CD4-positive, CD25-positive, alpha-beta regulatory T cell (primary cell): ENCODE measurements around the gene MITF. TPM values are rescaled to one million over a fixed set of nuclear protein-coding genes. Genes with fewer than 3 reads are reported as not detected.
"Not testable (repeated sequence)": the region's sequence is repeated elsewhere in the genome, so short reads cannot be mapped to it uniquely, and the experiment has no call there.

Experiments used
- ATAC-seq, 2 donors: fragments of 150-1000 bp; cut with Tn5 transposase; one replicate each; pipeline ENCODE4 v1.10.0; 2021; ENCODE audit warnings: low read depth in 2 of 2, moderate number of reproducible peaks in 2 of 2, moderate library complexity in 1 of 2
- DNase-seq, 3 donors: peaks; one replicate each; pipeline versions ENCODE4 v3.0.0 to v3.0.0-alpha.2; 2012 to 2022; ENCODE audit warnings: mixed read lengths in 1 of 3
- H3K27ac ChIP-seq: one replicate; pipeline ENCODE4 v1.7.0; 2013; ENCODE audit warnings: mild to moderate bottlenecking, low read length; ENCODE audit not compliant: insufficient read depth, poor library complexity, severe bottlenecking
- H3K27me3 ChIP-seq: one replicate; pipeline ENCODE4 v1.7.0; 2013; ENCODE audit warnings: low read length; ENCODE audit not compliant: control insufficient read depth, insufficient read depth
- H3K36me3 ChIP-seq: one replicate; pipeline ENCODE4 v1.7.0; 2013; ENCODE audit warnings: mild to moderate bottlenecking, low read length, moderate library complexity; ENCODE audit not compliant: control insufficient read depth, insufficient read depth
- H3K4me1 ChIP-seq: 2 replicates; pipeline ENCODE4 v1.7.0; 2013; ENCODE audit warnings: mild to moderate bottlenecking, low read length; ENCODE audit not compliant: insufficient read depth, control insufficient read depth, poor library complexity, severe bottlenecking
- H3K4me3 ChIP-seq: one replicate; pipeline ENCODE4 v1.7.0; 2013; ENCODE audit warnings: low read depth, mild to moderate bottlenecking, low read length, moderate library complexity
- H3K9me3 ChIP-seq, 2 experiments: 1 replicate in 1 of 2; 2 replicates in 1 of 2; pipeline ENCODE4 v1.7.0; 2013; ENCODE audit warnings: low read length in 2 of 2, mild to moderate bottlenecking in 1 of 2, moderate library complexity in 1 of 2; ENCODE audit not compliant: control insufficient read depth in 2 of 2
- H3K27ac Mint-ChIP-seq, 3 donors: one replicate each; pipeline ENCODE4 v1.8.0; 2020 to 2022; ENCODE audit warnings: mild to moderate bottlenecking in 3 of 3, mixed read lengths in 3 of 3, moderate library complexity in 2 of 3
- H3K27me3 Mint-ChIP-seq: one replicate; pipeline ENCODE4 v1.8.0; 2022; ENCODE audit warnings: mild to moderate bottlenecking, mixed read lengths
- H3K36me3 Mint-ChIP-seq: one replicate; pipeline ENCODE4 v1.8.0; 2020; ENCODE audit warnings: mixed read lengths
- H3K4me1 Mint-ChIP-seq, 4 donors: one replicate each; pipeline ENCODE4 v1.8.0; 2020 to 2022; ENCODE audit warnings: mixed read lengths in 4 of 4, mild to moderate bottlenecking in 1 of 4
- H3K4me3 Mint-ChIP-seq, 4 donors: one replicate each; pipeline ENCODE4 v1.8.0; 2020 to 2022; ENCODE audit warnings: mild to moderate bottlenecking in 4 of 4, mixed read lengths in 4 of 4, moderate library complexity in 3 of 4
- H3K9me3 Mint-ChIP-seq, 7 donors: one replicate each; pipeline ENCODE4 v1.8.0; 2020 to 2022; ENCODE audit warnings: mixed read lengths in 7 of 7, mild to moderate bottlenecking in 3 of 7, moderate library complexity in 2 of 7
- polyA plus RNA-seq, 4 donors: library from polyadenylated mRNA; unstranded; fragments of 300-500 nt; fragmentation: Illumina TruSeq; gene quantifications; one replicate each; pipeline ENCODE4 v1.2.3, GENCODE V29; 2021
- total RNA-seq: library from RNA; stranded (reverse); gene quantifications from one replicate; pipeline ENCODE4 v1.2.3, GENCODE V29; 2022

The MITF gene
- total and polyA plus RNA-seq, 5 donors from 2014 or later, result 0.44 TPM; not detected in 4

DNA sequence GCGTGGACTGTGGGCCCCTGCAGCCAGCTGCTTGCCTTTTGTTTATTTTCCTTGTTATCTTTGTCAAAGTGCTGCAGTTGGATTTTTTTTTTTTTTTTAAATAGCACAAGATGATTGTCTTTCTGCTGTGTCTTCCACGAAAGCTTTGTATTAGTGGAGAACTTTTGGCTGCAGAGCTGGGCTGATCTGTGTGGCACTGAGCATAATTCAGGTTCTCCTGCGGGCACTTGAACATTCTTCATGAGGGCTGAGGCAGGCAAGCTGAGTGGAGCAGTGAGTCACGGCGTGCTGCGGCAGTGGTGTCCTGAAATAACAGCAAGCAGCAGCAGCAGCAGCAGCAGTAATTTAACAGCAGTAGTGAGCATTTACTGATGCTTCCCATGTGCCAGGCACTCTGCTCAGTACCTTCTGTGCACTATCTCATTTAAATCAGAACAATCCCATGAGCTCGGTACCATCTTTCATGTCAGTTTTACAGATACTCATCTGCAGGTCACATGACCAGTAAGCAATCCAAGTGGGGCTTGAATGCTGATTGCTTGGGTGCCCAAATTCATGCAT lies 45.8 kb downstream of the MITF start:
- Histone ChIP-seq H3K27ac (no peak overlapping the region), H3K9me3 (no peaks in the 10 kb centered on the region), H3K4me3 (no peak overlapping the region), H3K27me3 (no peaks in the 10 kb centered on the region), H3K36me3 (no peaks in the 10 kb centered on the region), H3K4me1 (no peaks in the 10 kb centered on the region)
- no peak overlapping the region for H3K27ac Mint-ChIP-seq
- H3K36me3 Mint-ChIP-seq, result no peaks in the 10 kb centered on the region
- H3K4me3 Mint-ChIP-seq, result no peak overlapping the region
- no peaks in the 10 kb centered on the region for H3K27me3 Mint-ChIP-seq
- no peaks in the 10 kb centered on the region for H3K4me1 Mint-ChIP-seq
- peaks cover 0 to 4% (median 0%) of the 10 kb centered on the region in 7 donors for H3K9me3 Mint-ChIP-seq
- DNase-seq (no peak), ATAC-seq (no peak)

DNA sequence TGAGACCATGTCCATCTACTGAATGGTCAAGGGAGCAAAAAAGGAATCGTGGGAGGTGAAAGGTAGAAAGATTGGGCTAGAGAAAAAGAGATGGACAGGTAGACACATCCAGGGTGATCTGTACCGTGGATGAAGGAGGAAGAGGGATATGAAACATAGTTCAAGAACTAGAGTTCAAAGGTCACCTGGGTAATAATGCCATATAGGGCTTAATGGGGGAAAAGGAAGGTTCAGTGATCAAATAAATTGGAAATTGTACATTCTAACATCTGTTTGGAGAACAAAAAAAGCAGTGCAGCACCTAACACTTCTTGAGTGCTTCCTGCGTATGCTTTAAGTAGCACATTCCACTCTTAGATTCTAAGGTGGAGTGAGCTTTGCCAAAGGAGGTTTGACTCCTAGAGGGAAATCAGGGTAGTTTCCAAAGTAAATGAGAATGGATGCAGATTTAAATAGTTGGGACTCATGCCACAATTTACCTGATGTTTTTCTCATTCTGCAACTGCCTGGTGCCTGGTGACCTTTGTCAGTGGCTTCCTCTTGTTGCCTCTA lies 46.6 kb downstream of the MITF start:
- H3K27ac ChIP-seq, result no peak overlapping the region
- H3K36me3 Mint-ChIP-seq, result no peaks in the 10 kb centered on the region
- DNase-seq, result no peak
- no peak overlapping the region for H3K4me3 ChIP-seq
- H3K4me1 ChIP-seq, result no peaks in the 10 kb centered on the region
- peaks cover 0 to 4% (median 0%) of the 10 kb centered on the region in 7 donors for H3K9me3 Mint-ChIP-seq
- no peaks in the 10 kb centered on the region for H3K27me3 Mint-ChIP-seq
- H3K4me3 Mint-ChIP-seq, result no peak overlapping the region
- no peak for ATAC-seq
- no peaks in the 10 kb centered on the region for H3K27me3 ChIP-seq
- no peaks in the 10 kb centered on the region for H3K36me3 ChIP-seq
- no peaks in the 10 kb centered on the region for H3K4me1 Mint-ChIP-seq
- H3K9me3 ChIP-seq, result no peaks in the 10 kb centered on the region
- H3K27ac Mint-ChIP-seq, result no peak overlapping the region

DNA sequence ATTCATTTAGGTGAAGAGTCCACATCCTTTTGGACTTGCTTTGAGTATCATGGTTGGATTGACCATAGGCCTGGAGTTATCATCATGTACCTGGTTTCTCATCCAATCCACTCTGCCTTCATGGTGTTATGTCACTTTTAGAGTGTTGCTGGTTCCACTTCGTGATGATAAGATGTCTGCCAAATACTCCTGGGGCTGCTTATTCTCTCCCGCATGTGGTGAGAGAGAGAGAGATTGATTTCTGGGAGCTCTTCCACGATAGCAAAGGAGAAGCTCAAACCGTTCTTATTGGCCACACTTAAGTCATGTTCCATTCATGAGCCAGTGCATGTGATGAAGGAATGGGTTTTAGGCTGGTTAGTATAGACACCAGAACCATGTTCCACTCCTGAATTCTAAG lies 47.6 kb downstream of the MITF start:
- Histone ChIP-seq H3K9me3 (no peaks in the 10 kb centered on the region), H3K4me3 (no peak overlapping the region), H3K36me3 (no peaks in the 10 kb centered on the region), H3K27me3 (no peaks in the 10 kb centered on the region), H3K4me1 (no peaks in the 10 kb centered on the region), H3K27ac (no peak overlapping the region)
- ATAC-seq (no peak), DNase-seq (no peak)
- Mint-ChIP-seq H3K27ac (no peak overlapping the region), H3K36me3 (no peaks in the 10 kb centered on the region), H3K9me3 (peaks cover 0 to 4% (median 0%) of the 10 kb centered on the region in 7 donors), H3K27me3 (peaks cover 3% of the 10 kb centered on the region), H3K4me1 (no peaks in the 10 kb centered on the region), H3K4me3 (no peak overlapping the region)

DNA sequence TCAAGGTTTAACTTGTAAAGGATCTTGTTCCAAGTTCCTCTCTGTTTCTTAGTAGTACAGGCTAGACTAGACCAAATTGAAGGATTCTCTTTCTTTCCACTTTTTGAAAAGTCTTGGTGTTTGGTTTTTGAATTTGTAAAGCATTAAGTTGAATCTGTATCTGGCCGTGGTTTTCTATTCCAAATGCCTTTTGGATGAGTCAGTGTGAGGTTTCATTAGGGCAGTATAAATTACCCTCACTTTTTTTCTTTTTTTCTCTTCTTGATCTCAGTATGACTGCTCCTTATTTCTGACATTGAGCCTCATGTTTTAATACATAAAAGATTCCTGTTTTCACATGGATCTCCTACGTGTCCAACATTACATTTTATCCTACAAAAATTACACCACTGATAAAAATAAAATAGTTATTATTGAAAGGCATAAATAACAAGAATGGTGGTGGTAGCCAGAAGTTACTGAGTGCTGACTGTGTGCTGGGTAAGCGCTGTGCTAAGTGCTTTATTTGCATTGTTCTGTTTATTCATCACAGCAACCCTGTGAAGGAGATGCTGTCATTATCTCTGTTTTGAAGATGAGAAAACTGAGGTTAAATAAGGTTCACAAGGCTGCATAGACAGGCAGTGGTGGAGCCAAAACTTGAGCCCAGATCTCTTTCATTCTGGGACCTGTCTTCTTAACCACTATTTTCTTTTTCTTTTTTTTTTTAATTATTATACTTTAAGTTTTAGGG lies 48.3 kb downstream of the MITF start:
- DNase-seq (no peak), ATAC-seq (no peak)
- Mint-ChIP-seq H3K36me3 (no peaks in the 10 kb centered on the region), H3K27me3 (peaks cover 4% of the 10 kb centered on the region), H3K27ac (no peak overlapping the region), H3K4me3 (no peak overlapping the region), H3K9me3 (peaks cover 0 to 4% (median 0%) of the 10 kb centered on the region in 7 donors), H3K4me1 (no peaks in the 10 kb centered on the region)
- Histone ChIP-seq H3K4me3 (no peak overlapping the region), H3K27ac (no peak overlapping the region), H3K36me3 (no peaks in the 10 kb centered on the region), H3K4me1 (no peaks in the 10 kb centered on the region), H3K27me3 (no peaks in the 10 kb centered on the region), H3K9me3 (no peaks in the 10 kb centered on the region)

DNA sequence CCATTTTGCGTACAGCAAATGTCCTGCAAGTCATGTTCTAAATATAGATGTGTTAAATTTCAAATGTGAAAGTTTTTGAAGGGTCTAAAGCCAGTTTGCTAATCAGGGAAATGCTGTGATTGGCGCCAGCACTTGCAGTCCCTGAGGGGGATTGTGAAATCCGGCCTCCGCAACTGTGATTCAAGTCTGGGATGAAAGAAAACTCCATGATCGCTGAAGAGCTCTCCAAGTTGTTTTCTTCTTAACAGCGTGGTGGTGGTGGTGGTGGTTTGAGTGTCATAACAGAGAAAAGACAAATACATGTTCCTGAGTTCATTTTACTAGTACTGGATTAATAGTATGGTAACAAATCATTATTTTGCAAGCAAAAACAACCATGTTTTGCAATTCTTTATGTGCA lies 51.8 kb downstream of the MITF start:
- no peak overlapping the region for H3K4me3 ChIP-seq
- Mint-ChIP-seq H3K9me3 (peaks cover 0 to 3% (median 0%) of the 10 kb centered on the region in 7 donors), H3K27me3 (peaks cover 4% of the 10 kb centered on the region), H3K4me1 (no peaks in the 10 kb centered on the region), H3K4me3 (no peak overlapping the region), H3K36me3 (no peaks in the 10 kb centered on the region), H3K27ac (no peak overlapping the region)
- H3K27me3 ChIP-seq, result no peaks in the 10 kb centered on the region
- no peak for DNase-seq
- no peaks in the 10 kb centered on the region for H3K36me3 ChIP-seq
- no peak for ATAC-seq
- H3K4me1 ChIP-seq, result no peaks in the 10 kb centered on the region
- H3K27ac ChIP-seq, result no peak overlapping the region
- H3K9me3 ChIP-seq, result no peaks in the 10 kb centered on the region

DNA sequence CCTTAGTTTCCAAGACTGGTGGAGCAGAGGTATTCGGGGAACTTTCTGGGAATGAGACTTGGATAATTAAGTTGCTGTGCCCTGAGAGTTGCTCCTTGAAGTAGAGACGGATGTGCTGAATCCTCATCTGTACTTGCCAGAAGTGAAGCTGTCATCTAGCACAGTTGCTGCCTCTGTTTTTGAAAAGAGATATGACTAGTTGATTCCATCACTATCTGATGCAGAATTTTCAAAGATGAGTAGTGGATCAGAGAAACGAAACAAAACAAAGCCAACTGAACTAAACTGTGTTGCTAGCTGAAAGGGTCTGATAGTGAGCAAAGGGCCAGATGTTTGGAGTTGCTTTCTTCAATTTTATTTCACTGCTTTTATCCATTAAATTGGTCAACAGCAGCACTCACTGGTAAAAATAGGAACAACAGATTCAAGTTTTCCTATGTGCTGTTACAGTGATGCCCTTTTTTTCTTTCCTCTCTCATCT lies 52.7 kb downstream of the MITF start:
- Mint-ChIP-seq H3K4me3 (no peak overlapping the region), H3K27me3 (peaks cover 4% of the 10 kb centered on the region), H3K4me1 (no peaks in the 10 kb centered on the region), H3K36me3 (no peaks in the 10 kb centered on the region), H3K27ac (no peak overlapping the region), H3K9me3 (peaks cover 0 to 3% (median 0%) of the 10 kb centered on the region in 7 donors)
- ATAC-seq (no peak), DNase-seq (no peak)
- Histone ChIP-seq H3K4me1 (no peaks in the 10 kb centered on the region), H3K9me3 (no peaks in the 10 kb centered on the region), H3K4me3 (no peak overlapping the region), H3K27ac (no peak overlapping the region), H3K36me3 (no peaks in the 10 kb centered on the region), H3K27me3 (no peaks in the 10 kb centered on the region)

DNA sequence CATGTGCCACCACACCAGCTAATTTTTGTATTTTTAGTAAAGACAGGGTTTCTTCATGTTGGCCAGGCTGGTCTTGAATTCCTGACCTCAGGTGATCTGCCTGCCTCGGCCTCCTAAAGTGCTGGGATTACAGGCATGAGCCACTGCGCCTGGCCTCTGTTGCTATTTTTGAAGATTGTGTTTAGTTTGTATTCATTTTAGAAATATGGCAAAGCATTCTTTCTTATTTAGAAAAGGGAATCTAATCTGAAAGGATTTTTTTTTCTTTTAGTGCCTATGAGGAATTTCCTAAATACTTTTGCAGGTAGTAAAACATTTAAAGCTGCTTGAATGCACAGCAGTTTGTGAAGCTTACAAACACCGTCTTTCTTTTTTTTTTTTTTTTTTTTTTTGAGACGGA lies 56.9 kb downstream of the MITF start:
- not testable (repeated sequence) for H3K27ac Mint-ChIP-seq, H3K27me3 ChIP-seq, H3K4me3 ChIP-seq, H3K27ac ChIP-seq, H3K36me3 Mint-ChIP-seq, ATAC-seq, H3K4me1 ChIP-seq, DNase-seq, H3K27me3 Mint-ChIP-seq, H3K36me3 ChIP-seq, H3K4me3 Mint-ChIP-seq, H3K4me1 Mint-ChIP-seq, H3K9me3 ChIP-seq, H3K9me3 Mint-ChIP-seq
